ENCODE measurements around the gene STAT5B.

- no peak for TF ChIP-seq POLR2A (IDR thresholded peaks at IDR 0.05)
- TF ChIP-seq CTCF (IDR thresholded peaks at IDR 0.05), result no peak
Observed at GRCh38 chr17:42307362-42307927, 31.3 kb upstream of the STAT5B start.

Data from thyroid gland (tissue), 4 donors.